Muscle layer of colon (tissue), 2 donors: ENCODE measurements around the gene ZBTB20.
"Not testable (repeated sequence)": the region's sequence is repeated elsewhere in the genome, so short reads cannot be mapped to it uniquely, and the experiment has no call there.

Experiments
- H3K27ac ChIP-seq: one replicate; pipeline ENCODE4 v1.7.0; 2013; ENCODE audit warnings: low read depth, mild to moderate bottlenecking, low read length, moderate library complexity
- H3K27me3 ChIP-seq, 2 donors: one replicate each; pipeline ENCODE4 v1.7.0; 2013; ENCODE audit warnings: low read length in 2 of 2, mild to moderate bottlenecking in 2 of 2; ENCODE audit not compliant: insufficient read depth in 2 of 2, control insufficient read depth in 1 of 2
- H3K36me3 ChIP-seq: one replicate; pipeline ENCODE4 v1.7.0; 2013; ENCODE audit warnings: mild to moderate bottlenecking, low read length; ENCODE audit not compliant: insufficient read depth
- H3K4me1 ChIP-seq: one replicate; pipeline ENCODE4 v1.7.0; 2013; ENCODE audit warnings: mild to moderate bottlenecking, low read length; ENCODE audit not compliant: insufficient read depth
- H3K4me3 ChIP-seq, 2 donors: one replicate each; pipeline ENCODE4 v1.7.0; 2013; ENCODE audit warnings: low read length in 2 of 2, low read depth in 1 of 2, mild to moderate bottlenecking in 1 of 2, moderate library complexity in 1 of 2
- H3K9ac ChIP-seq: one replicate; pipeline ENCODE4 v1.7.0; 2013; ENCODE audit warnings: low read length
- H3K9me3 ChIP-seq: one replicate; pipeline ENCODE4 v1.7.0; 2013; ENCODE audit warnings: mild to moderate bottlenecking, low read length
- donor health status: abdominal sarcoma.
- donor health status: Adenocarcinoma of cecum.

Gene ZBTB20

DNA sequence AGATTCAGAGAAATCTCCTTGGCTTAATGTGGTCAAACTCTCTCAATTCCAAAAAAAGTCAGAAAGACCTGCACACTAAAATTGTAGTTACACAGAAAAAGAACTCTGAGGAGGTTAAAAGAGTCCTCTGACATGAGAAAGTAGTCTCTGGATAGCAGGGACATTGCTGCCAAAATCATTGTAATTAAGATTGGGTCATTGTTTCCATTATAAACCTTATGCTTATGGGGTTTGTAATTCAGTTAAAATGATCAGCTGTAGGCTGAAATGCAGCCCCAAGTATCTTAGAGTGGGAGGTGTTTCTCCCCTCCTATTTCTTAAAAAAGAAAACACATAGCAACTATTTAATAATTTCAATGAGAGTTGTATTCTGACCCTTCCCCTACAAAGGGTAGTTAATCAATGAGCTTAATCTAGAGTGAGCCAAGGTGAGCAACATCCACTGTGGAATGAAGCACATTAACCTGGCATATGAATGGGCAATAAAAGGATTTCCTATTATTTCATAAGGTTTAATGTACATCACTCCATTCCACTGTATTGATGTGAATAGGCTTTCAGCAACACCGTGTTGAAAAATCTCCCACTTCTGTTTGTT, 446.4 kb downstream of the ZBTB20 start:
- Histone ChIP-seq H3K36me3 (no peaks in the 10 kb centered on the region), H3K4me3 (no peak overlapping the region), H3K9me3 (no peaks in the 10 kb centered on the region), H3K27me3 (no peaks in the 10 kb centered on the region), H3K27ac (no peak overlapping the region), H3K9ac (no peak overlapping the region), H3K4me1 (no peaks in the 10 kb centered on the region)

DNA sequence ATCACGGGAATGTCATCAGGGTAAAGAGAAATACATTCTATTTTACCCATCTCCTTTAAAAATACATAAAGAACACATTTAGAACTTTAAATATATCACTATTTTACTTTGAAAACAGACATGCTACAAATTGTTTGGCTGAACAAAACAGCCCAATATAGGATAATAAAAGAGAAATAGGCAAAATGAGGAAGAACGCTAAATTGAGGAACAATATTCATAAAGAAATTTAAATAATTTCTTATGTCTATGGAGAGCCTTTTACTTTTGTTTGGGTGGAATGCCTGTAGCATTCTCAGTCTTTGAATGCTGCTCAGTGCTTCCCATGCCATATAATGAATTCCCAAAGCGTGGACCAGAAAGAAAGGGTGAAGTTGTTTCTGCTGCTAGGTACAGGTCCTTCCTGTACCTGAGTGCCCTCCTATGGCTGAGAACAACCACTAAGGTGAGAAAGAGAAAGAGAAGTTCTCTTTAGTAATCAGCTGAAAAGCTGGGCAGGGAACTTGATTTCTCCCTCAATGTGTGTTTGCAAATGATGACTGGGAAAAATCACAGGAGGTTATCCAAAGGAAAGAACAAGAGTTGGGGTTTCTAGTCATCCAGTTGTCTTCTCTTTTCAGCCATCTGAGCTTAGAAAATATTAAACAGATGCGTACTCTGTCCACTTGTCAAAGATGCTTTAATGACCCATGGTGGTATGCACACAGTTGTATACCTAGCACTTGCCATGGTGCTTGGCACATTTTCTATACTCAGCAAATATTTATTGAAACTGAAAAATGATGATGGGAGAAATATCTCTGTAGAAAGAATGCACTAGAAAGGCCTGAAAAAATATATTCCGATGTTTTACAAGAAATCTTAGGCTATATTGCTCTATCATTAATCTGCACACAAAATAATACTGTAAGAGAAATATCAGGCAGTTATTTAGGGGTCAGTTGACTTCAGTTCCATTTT, 448.7 kb downstream of the ZBTB20 start:
- no peak overlapping the region for H3K27ac ChIP-seq
- no peaks in the 10 kb centered on the region for H3K27me3 ChIP-seq
- no peak overlapping the region for H3K9ac ChIP-seq
- H3K9me3 ChIP-seq: no peaks in the 10 kb centered on the region
- no peaks in the 10 kb centered on the region for H3K4me1 ChIP-seq
- H3K4me3 ChIP-seq: no peak overlapping the region
- H3K36me3 ChIP-seq: no peaks in the 10 kb centered on the region

DNA sequence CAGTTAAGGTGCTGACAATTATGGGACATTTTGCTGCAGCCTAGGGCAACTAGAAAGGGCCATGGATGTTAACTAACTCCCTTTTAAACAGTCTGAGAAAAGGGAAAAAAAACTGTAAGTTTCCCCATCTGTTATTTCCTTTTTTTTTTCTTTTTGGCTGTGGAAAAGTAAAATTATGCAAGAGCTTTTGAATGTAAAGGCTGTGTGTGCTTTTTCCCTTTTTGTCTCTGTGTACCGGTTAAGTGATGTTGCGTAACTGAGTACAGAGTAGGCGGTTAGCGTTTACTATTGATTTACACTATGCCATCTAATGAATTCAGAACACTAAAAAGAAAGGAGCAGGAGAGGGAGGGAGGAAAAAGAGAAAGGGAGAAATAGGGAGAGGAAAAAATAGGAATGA, 449.7 kb downstream of the ZBTB20 start:
- Histone ChIP-seq H3K9ac (no peak overlapping the region), H3K4me3 (no peak overlapping the region), H3K4me1 (no peaks in the 10 kb centered on the region), H3K27ac (no peak overlapping the region), H3K9me3 (no peaks in the 10 kb centered on the region), H3K36me3 (no peaks in the 10 kb centered on the region), H3K27me3 (no peaks in the 10 kb centered on the region)

DNA sequence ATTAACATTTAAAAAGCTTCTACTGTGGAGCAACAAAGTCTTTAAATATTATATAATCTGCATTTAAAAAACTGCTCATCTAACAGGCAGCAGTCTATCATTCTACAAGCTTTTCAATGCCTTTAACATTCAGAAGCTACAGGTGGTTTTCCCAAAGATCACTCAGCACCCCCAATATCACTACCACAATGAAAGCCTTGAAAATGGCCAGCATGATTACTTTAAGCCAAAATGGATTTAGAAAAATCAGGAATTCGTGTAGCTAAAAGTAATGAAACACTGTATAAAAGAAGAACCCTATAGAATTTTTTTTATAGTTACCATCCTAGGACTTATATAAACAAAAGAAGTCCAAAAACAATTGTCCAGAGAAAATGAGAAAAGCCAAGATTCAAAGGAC, 452.8 kb downstream of the ZBTB20 start:
- Histone ChIP-seq H3K4me3 (no peak overlapping the region), H3K27me3 (no peaks in the 10 kb centered on the region), H3K27ac (no peak overlapping the region), H3K9ac (no peak overlapping the region), H3K36me3 (no peaks in the 10 kb centered on the region), H3K4me1 (no peaks in the 10 kb centered on the region), H3K9me3 (no peaks in the 10 kb centered on the region)

DNA sequence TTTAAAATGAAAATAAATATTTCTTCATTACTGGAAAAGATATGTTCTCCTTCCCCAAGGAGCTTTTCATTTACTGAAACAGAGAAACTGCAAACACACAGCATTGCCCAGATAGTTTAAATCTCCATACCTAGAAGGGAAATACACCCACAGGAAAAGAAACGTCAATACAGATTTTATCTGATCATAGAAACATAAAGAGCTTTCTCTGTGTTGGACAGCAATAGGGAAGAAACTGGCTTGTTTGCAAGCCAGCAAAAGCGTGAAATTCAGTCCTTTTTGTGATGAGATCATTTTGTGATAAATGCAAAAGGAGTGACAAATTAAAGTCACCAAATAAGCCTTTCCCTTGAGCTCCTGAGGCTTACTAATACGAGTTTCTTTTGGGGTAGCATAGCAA, 455.2 kb downstream of the ZBTB20 start:
- H3K4me1 ChIP-seq: no peaks in the 10 kb centered on the region
- H3K9me3 ChIP-seq: no peaks in the 10 kb centered on the region
- no peaks in the 10 kb centered on the region for H3K36me3 ChIP-seq
- H3K27ac ChIP-seq: no peak overlapping the region
- no peak overlapping the region for H3K9ac ChIP-seq
- no peaks in the 10 kb centered on the region for H3K27me3 ChIP-seq
- no peak overlapping the region for H3K4me3 ChIP-seq

DNA sequence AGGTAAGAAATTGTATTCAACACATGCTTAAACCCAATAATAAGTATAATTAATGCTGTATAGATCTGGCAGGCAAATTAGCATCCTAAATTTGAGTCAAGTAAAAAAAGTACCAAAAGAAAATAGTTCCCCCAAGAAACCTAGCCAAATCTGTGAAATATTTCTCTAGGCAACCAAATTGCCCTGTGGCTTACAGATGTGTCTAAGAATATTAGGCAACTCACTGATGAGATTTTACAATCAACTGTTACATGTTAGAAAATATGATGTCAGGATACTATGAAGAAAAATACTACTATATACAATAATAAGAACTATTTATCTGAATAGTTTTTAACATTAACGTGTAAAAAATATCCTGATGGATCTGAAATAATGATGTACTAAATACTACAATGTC, 456.2 kb downstream of the ZBTB20 start:
- Histone ChIP-seq H3K4me1 (no peaks in the 10 kb centered on the region), H3K27me3 (no peaks in the 10 kb centered on the region), H3K9ac (no peak overlapping the region), H3K4me3 (no peak overlapping the region), H3K36me3 (no peaks in the 10 kb centered on the region), H3K9me3 (no peaks in the 10 kb centered on the region), H3K27ac (no peak overlapping the region)

DNA sequence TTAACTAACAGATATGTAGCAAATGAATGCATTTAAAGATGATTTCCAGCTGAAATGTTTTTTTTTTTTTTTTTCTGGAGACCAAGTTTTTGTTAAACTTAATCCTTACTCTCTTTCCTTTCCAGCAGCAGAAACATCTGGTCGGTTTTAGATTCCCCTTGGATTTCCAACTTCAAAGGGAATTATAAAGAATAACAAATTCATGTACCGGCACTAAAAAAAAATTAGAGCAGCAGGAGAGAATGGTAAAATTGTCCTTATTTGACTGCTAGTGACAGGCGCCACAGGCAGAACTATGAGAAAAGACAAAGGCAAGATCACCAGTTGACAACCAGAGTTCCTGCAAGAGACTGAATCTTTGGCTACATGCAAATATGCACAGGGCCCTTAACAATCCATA, 459.9 kb downstream of the ZBTB20 start:
- no peaks in the 10 kb centered on the region for H3K9me3 ChIP-seq
- H3K27me3 ChIP-seq: no peaks in the 10 kb centered on the region
- H3K36me3 ChIP-seq: no peaks in the 10 kb centered on the region
- H3K4me3 ChIP-seq: no peak overlapping the region
- no peak overlapping the region for H3K27ac ChIP-seq
- peaks cover 6% of the 10 kb centered on the region for H3K4me1 ChIP-seq
- no peak overlapping the region for H3K9ac ChIP-seq

DNA sequence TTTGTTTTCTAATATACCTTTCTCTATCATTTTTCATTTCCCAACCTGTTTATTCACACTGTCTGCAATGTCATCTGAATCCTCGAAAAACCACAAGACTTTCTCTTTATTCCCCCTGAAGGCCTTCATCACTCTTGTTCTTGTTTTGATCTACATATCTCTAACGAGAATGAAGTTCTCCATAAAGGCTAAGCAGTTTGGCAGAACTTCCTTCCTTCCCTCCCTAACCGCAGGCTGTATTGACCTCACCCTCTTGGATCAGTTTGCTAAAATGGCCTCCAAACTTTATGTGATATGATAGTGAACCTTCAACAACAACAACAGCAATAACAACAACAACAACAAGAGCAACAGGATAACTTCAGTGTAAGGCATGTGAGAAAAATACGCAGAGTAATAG, 460.5 kb downstream of the ZBTB20 start:
- Histone ChIP-seq H3K36me3 (no peaks in the 10 kb centered on the region), H3K9ac (no peak overlapping the region), H3K9me3 (no peaks in the 10 kb centered on the region), H3K4me3 (no peak overlapping the region), H3K27ac (no peak overlapping the region), H3K4me1 (peaks cover 6% of the 10 kb centered on the region), H3K27me3 (no peaks in the 10 kb centered on the region)

DNA sequence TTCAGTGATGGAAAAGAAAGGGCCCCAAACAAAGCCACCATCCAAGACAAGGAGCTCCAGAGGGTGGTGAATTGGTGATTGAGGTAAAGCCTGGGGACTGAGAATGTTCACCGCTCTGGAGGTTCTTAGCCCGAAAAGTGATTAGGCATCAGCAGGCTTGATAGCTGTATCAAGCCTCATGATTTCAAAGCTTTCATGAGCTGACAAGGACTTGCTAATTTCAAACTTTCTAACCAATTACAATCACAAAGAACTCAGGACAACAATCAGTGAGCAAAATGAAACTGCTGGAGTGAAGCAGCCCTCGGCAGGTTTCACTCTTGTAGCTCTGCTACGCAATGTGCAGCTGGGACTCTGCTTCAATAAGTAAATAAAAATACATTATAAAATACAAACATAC, 461.9 kb downstream of the ZBTB20 start:
- Histone ChIP-seq H3K4me3 (no peak overlapping the region), H3K27ac (no peak overlapping the region), H3K4me1 (peaks cover 6% of the 10 kb centered on the region), H3K27me3 (no peaks in the 10 kb centered on the region), H3K9me3 (no peaks in the 10 kb centered on the region), H3K36me3 (no peaks in the 10 kb centered on the region), H3K9ac (no peak overlapping the region)

DNA sequence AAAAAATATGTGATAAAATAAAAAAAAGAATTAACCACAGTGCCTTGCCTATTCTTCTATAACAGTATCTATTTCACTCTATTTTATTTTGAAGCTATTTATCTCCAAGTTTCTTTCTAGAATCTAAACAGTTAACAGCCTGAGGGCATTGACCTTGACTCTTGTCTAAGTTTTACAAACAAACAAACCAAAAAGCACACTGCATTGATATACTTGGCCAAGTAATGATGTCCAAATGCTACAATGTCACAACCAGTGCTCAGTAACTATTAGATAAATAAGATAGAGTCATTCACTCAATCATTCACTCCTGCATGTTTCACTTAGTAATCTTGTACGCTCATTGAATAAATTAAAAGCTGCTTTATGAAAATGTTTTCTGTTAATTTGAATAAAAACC, 466.8 kb downstream of the ZBTB20 start:
- H3K27me3 ChIP-seq: no peaks in the 10 kb centered on the region
- H3K9ac ChIP-seq: no peak overlapping the region
- H3K9me3 ChIP-seq: no peaks in the 10 kb centered on the region
- no peaks in the 10 kb centered on the region for H3K36me3 ChIP-seq
- H3K4me3 ChIP-seq: no peak overlapping the region
- peaks cover 6% of the 10 kb centered on the region for H3K4me1 ChIP-seq
- H3K27ac ChIP-seq: no peak overlapping the region

DNA sequence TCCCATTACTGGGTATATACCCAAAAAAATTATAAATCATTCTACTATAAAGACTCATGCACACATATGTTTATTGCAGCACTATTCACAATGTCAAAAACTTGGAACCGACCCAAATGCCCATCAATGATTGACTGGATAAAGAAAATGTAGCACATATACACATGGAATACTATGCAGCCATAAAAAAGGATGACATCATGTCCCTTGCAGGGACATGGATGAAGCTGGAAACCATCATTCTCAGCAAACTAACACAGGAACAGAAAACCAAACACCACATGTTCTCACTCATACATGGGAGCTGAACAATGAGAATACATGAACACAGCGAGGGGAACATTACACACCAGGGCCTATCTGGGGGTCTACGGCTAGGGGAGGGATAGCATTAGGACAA, 467.3 kb downstream of the ZBTB20 start:
- not testable (repeated sequence) for H3K36me3 ChIP-seq, H3K27me3 ChIP-seq, H3K9ac ChIP-seq, H3K4me1 ChIP-seq, H3K9me3 ChIP-seq, H3K4me3 ChIP-seq, H3K27ac ChIP-seq

DNA sequence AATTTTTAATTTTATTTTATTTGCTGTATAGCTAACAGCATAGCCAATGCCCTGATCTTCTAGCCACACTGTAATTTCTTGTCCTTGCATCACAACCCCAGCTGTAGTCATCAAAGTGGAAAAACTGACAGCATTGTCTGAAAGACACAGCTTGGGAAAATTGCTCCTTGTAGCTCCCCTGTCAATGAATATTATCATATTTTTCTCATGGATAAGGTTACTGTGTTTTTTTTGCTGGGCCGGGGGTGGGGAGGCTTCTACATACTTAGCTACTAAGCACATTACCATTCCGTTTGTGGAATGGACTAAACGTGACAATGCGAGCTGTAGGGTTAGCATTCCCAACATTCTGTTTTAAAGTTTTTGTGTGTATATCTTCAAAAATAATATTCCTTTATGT, 472.0 kb downstream of the ZBTB20 start:
- Histone ChIP-seq H3K4me3 (no peak overlapping the region), H3K9me3 (no peaks in the 10 kb centered on the region), H3K27ac (no peak overlapping the region), H3K9ac (no peak overlapping the region), H3K4me1 (peaks cover 4% of the 10 kb centered on the region), H3K27me3 (no peaks in the 10 kb centered on the region), H3K36me3 (no peaks in the 10 kb centered on the region)
